T-cell (primary cell): ENCODE results near the gene EFCAB6. TPM values are rescaled to one million over a fixed set of nuclear protein-coding genes. Genes with fewer than 3 reads are reported as not detected.

Experiments used
- total RNA-seq, 35 experiments: library from RNA in 6 of 35; stranded (reverse) in 6 of 35; fragments of 120-200 nt in 1 of 35; gene quantifications; one replicate each; pipeline versions ENCODE4 v1.2.1 to v1.2.4 and lab custom pipeline; 2013 to 2026

EFCAB6 gene
- total RNA-seq, 5 donors from 2014 or later (not counting 1 experiment from before 2014, with no cell fraction given): 0.26 to 0.89 (median 0.53) TPM

Other genes starting within 250 kb of the EFCAB6 start
- not detected for gene SULT4A1, start 50.2 kb upstream of the EFCAB6 start, total RNA-seq
- gene PNPLA5, start 79.7 kb upstream of the EFCAB6 start, total RNA-seq: not detected
- under 1 TPM in 3 of 5 donors, not detected in 2; 0.13 to 0.26 (median 0.16) TPM for gene PNPLA3, start 111.5 kb upstream of the EFCAB6 start, total RNA-seq
- gene SAMM50, start 143.1 kb upstream of the EFCAB6 start, total RNA-seq: 10 to 100 TPM; 27.1 to 40.4 (median 33.2) TPM
- gene PARVB, start 212.0 kb upstream of the EFCAB6 start, total RNA-seq: 10 to 100 TPM in 2 of 5 donors, 1 to 10 TPM in 3; 5.9 to 13.8 (median 8.2) TPM